GM12873 (cell line): ENCODE results near the gene CROCC2.

Source experiments
- TF ChIP-seq, protein P1 (sequence below): IDR thresholded peaks from 2 replicates; pipeline ENCODE4 v1.5.1; 2012; ENCODE audit warnings: low read depth, mild to moderate bottlenecking, moderate library complexity, low read length, control low read depth; ENCODE audit not compliant: insufficient read depth; ENCODE audit errors: missing control alignments

CROCC2 gene

GRCh38 chr2:240988571-240989271 lies 82.6 kb downstream of the CROCC2 start:
- TF ChIP-seq, protein P1, sequence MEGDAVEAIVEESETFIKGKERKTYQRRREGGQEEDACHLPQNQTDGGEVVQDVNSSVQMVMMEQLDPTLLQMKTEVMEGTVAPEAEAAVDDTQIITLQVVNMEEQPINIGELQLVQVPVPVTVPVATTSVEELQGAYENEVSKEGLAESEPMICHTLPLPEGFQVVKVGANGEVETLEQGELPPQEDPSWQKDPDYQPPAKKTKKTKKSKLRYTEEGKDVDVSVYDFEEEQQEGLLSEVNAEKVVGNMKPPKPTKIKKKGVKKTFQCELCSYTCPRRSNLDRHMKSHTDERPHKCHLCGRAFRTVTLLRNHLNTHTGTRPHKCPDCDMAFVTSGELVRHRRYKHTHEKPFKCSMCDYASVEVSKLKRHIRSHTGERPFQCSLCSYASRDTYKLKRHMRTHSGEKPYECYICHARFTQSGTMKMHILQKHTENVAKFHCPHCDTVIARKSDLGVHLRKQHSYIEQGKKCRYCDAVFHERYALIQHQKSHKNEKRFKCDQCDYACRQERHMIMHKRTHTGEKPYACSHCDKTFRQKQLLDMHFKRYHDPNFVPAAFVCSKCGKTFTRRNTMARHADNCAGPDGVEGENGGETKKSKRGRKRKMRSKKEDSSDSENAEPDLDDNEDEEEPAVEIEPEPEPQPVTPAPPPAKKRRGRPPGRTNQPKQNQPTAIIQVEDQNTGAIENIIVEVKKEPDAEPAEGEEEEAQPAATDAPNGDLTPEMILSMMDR: no peak

GRCh38 chr2:240989451-240990265 lies 83.5 kb downstream of the CROCC2 start:
- TF ChIP-seq, protein P1: peak; percentile 56

DNA sequence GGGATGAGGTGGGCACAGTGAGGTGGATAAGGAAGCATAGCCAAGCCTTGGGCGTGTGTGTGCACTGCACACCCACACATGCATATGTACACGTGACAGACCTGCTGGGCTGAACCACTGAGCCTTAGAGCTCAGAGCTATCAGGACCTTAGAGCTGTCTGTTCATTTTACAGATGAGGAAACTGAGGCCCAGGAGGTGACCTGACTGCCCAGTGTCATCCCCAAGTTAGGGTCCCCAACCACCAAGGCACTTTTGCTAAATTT lies 84.1 kb downstream of the CROCC2 start:
- TF ChIP-seq, protein P1: no peak

DNA sequence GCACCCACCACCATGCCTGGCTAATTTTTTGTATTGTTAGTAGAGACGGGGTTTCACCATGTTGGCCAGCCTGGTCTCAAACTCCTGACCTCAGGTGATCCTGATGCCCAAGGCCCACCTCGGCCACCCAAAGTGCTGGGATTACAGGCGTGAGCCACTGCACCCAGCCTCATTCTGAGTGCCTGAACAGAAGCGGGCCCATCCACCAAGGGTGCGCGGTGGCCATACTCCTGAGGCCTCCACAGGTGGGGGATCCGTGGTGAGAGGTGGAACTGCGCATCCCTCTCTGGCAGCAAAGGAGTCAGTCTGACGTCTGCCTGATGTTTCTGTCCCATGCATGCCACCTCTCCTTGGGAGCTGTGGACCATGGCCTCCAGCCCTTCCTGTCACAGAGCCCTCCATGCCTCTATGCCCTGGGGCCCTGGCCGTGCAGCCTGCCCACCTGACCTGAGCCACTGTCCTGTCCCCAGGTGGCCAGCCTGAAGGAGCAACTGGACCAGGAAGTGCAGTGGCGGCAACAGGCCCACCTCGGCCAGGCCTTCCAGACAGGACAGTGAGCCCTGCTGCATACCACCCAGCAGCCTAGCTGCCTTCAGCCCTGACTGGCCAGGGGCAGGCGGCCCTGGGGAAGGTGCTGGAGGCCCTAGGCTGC lies 84.7 kb downstream of the CROCC2 start:
- TF ChIP-seq, protein P1: no peak

- TF ChIP-seq, protein P1: no peak
Measured at GRCh38 chr2:240991378-240992263, 85.5 kb downstream of the CROCC2 start.

- TF ChIP-seq, protein P1: no peak
Measured at GRCh38 chr2:240992572-240993291, 86.6 kb downstream of the CROCC2 start.
